ENCODE results near the gene PGGHG. TPM values are rescaled to one million over a fixed set of nuclear protein-coding genes. Genes with fewer than 3 reads are reported as not detected.

PGGHG gene
- total and polyA plus RNA-seq, 12 donors: 3.3 to 45.3 (median 7.4) TPM

DNA sequence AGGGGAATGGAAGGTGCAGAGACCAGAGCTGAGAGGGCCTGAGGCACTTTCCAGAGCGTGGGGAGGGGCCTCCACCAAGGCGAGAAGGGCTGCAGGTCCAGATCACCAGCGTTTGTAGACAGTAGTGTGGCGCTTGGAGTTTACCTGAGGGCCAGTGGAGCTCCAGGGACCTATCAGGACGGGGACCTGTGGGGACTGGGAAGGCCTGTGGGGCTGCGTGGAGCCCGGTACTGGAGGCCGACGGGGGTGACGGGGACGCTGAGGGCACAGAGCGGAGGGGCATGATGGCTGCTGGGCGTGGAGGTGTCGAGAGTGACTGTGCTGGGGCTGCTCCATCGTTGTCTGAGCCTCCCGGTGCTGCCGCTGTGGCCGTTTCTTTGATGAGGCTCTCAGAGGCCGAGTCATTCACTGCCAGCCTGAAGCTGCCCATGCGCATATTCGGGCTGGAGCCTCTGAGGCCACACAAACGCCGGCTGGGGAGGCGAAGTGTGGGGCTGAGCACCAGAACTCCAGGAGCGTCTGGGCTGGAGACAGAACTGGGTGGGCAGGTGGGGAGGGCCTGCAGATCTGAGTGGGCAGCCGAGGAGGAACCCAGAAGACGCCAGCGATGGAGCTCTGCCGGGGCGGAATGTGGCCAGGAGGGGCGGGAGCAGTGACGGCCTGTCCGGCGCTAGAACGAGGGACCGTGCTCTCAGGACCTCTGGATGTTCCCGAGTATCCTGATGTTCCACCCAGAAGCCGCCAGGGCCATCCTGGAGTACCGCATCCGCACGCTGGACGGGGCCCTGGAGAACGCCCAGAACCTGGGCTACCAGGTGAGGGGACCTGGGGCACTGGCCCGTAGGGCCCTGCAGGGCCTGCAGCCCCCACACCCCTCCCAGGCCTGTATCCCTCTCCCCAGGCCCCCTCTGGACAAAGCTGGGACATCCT, 2.6 kb downstream of the PGGHG start:
- no peak for ATAC-seq
- Histone ChIP-seq H3K27ac (no peak overlapping the region), H3K9me3 (no peaks in the 10 kb centered on the region), H3K4me1 (peaks cover 3 to 20% (median 18%) of the 10 kb centered on the region in 9 donors), H3K27me3 (peaks cover 0 to 32% (median 9%) of the 10 kb centered on the region in 7 donors), H3K36me3 (peaks cover 0 to 33% (median 0%) of the 10 kb centered on the region in 9 donors), H3K4me3 (no peak overlapping the region)
- TF ChIP-seq, protein P1, sequence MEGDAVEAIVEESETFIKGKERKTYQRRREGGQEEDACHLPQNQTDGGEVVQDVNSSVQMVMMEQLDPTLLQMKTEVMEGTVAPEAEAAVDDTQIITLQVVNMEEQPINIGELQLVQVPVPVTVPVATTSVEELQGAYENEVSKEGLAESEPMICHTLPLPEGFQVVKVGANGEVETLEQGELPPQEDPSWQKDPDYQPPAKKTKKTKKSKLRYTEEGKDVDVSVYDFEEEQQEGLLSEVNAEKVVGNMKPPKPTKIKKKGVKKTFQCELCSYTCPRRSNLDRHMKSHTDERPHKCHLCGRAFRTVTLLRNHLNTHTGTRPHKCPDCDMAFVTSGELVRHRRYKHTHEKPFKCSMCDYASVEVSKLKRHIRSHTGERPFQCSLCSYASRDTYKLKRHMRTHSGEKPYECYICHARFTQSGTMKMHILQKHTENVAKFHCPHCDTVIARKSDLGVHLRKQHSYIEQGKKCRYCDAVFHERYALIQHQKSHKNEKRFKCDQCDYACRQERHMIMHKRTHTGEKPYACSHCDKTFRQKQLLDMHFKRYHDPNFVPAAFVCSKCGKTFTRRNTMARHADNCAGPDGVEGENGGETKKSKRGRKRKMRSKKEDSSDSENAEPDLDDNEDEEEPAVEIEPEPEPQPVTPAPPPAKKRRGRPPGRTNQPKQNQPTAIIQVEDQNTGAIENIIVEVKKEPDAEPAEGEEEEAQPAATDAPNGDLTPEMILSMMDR (IDR thresholded peaks at IDR 0.05): no peak
- intact Hi-C loops (cut with DNase I): no loop called here
- 84 to 88% methylated on average over 44 of the region's 44 CpGs for WGBS, 2 donors
- DNase-seq: peak in 1 of 2 donors; percentile 8

DNA sequence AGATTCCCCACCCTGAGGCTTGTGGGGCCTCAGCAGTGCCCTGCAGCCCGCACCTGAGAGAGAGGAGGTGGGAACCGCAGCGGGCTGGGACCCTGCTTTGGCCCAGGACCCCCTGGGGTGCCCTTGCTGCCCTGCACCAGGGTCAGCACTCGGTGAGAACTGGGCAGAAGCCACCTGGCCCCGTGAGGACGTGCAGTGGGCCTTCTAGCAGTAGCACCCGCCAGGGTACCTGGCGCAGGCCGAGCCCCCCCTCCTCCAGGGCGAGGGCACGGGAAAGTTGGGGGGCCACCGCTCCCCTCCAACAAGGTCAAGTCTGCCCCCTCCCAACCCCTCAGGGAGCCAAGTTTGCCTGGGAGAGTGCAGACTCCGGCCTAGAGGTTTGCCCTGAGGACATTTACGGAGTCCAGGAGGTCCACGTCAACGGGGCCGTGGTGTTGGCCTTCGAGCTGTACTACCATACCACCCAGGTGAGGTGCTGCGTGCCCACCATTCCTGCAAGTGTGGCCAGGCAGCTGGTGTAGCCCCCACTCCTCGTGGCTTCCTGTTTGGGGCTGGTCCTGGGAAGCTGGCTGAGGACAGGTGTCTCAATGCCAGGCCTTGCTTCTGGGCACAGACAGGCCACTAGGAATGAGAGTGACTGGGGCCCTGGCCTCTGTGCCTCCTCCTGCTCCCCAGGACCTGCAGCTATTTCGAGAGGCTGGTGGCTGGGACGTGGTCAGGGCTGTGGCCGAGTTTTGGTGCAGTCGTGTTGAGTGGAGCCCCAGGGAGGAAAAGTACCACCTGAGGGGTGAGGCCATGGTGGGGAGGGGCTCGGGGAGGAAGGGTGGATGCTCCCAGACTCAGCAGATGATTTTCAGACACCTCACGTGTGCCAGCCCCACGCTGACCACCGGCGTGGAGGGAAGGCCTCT, 3.5 kb downstream of the PGGHG start:
- WGBS, 2 donors: 93 to 94% methylated on average over 29 of the region's 29 CpGs
- TF ChIP-seq, protein P1 (IDR thresholded peaks at IDR 0.05): no peak
- Histone ChIP-seq H3K4me3 (no peak overlapping the region), H3K36me3 (peaks cover 0 to 33% (median 0%) of the 10 kb centered on the region in 9 donors), H3K4me1 (peaks cover 3 to 26% (median 19%) of the 10 kb centered on the region in 9 donors), H3K27me3 (peaks cover 0 to 30% (median 8%) of the 10 kb centered on the region in 7 donors), H3K27ac (no peak overlapping the region), H3K9me3 (no peaks in the 10 kb centered on the region)
- DNase-seq: peak in 1 of 2 donors; percentile 10
- no peak for ATAC-seq
- intact Hi-C loops (cut with DNase I): no loop called here

DNA sequence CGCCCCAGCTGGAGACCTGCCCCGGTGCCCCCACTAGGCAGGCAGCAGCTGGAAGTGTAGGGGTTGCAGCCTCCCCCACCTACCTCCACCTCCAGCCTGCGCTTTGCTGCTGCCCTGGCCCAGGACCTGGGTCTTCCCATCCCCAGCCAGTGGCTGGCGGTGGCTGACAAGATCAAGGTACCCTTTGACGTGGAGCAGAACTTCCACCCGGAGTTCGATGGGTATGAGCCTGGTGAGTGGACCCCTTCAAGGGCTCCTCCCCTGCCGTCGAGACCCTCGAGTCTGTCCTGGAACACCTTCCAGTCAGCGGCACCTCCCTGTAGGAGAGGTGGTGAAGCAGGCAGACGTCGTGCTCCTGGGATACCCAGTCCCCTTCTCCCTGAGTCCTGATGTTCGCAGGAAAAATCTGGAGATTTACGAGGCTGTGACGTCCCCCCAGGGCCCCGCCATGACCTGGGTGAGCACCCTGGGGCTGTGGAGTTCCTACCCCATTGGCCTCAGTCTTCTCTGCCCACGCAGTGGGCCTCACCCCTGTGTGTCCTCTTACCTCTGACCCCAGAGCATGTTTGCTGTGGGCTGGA, 4.4 kb downstream of the PGGHG start:
- intact Hi-C loops (cut with DNase I): no loop called here
- H3K9me3 ChIP-seq: no peaks in the 10 kb centered on the region
- TF ChIP-seq, protein P1 (IDR thresholded peaks at IDR 0.05): no peak

More for the DNA sequence above, 4.4 kb downstream of the PGGHG start:
- peaks cover 0 to 31% (median 8%) of the 10 kb centered on the region in 7 donors for H3K27me3 ChIP-seq
- 79 to 86% methylated on average over 18 of the region's 18 CpGs for WGBS, 2 donors
- H3K36me3 ChIP-seq: peaks cover 0 to 33% (median 0%) of the 10 kb centered on the region in 9 donors
- peaks cover 3 to 28% (median 19%) of the 10 kb centered on the region in 9 donors for H3K4me1 ChIP-seq
- DNase-seq: peak in 1 of 2 donors; percentile 6
- no peak for ATAC-seq
- H3K4me3 ChIP-seq: no peak overlapping the region
- H3K27ac ChIP-seq: no peak overlapping the region
